C4-2B (cell line): ENCODE data around the gene TLE2.

Source experiments
- ZFX ChIP-seq: fragments of 450-650 bp; IDR thresholded peaks from 2 replicates; pipeline ENCODE4 v1.6.1; 2017
- TF ChIP-seq, protein P1 (sequence below): fragments of 450-650 bp; conservative IDR thresholded peaks from 2 replicates; pipeline ENCODE4 v1.5.1; 2017; ENCODE audit warnings: mild to moderate bottlenecking

DNA sequence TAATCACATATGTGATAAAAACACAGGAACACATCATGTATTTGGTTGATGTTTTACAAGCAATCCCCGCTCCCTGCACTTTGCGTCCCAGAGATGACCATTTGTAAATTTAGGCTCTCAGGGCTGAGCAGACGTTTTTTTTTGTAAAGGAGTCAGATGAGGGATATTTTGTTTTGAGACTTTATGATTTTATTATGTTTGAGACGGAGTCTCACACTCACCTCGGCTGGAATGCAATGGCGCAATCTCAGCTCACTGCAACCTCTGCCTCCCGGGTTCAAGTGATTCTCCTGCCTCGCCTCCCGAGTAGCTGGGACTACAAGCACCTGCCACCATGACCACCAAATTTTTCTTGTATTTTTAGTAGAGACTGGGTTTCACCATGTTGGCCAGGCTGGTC is 50.3 kb downstream of the TLE2 start:
- TF ChIP-seq, protein P1, sequence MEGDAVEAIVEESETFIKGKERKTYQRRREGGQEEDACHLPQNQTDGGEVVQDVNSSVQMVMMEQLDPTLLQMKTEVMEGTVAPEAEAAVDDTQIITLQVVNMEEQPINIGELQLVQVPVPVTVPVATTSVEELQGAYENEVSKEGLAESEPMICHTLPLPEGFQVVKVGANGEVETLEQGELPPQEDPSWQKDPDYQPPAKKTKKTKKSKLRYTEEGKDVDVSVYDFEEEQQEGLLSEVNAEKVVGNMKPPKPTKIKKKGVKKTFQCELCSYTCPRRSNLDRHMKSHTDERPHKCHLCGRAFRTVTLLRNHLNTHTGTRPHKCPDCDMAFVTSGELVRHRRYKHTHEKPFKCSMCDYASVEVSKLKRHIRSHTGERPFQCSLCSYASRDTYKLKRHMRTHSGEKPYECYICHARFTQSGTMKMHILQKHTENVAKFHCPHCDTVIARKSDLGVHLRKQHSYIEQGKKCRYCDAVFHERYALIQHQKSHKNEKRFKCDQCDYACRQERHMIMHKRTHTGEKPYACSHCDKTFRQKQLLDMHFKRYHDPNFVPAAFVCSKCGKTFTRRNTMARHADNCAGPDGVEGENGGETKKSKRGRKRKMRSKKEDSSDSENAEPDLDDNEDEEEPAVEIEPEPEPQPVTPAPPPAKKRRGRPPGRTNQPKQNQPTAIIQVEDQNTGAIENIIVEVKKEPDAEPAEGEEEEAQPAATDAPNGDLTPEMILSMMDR, result no peak
- TF ChIP-seq ZFX, result no peak
